HEK293 (cell line): ENCODE results near the gene TBC1D5.

ENCODE experiments used
- CTCF ChIA-PET: fragments of 350-600 bp; formaldehyde crosslinking; extraction: SDS; loops from one replicate; lab custom pipeline; 2021; ENCODE audit warnings: antibody characterized with exemption; lab: Yijun Ruan, JAX
- POLR2A ChIA-PET: fragments of 300-600 bp; formaldehyde crosslinking; extraction: SDS; loops from one replicate; lab custom pipeline; 2020; ENCODE audit warnings: antibody characterized with exemption, inconsistent platforms; lab: Yijun Ruan, JAX
- H3K27ac ChIP-seq: fragments of 200-500 bp; sonication (Bioruptor generic); 2 replicates; pipeline ENCODE4 v1.5.1; 2014; ENCODE audit warnings: low read depth, low read length, control low read depth, inconsistent platforms; ENCODE audit errors: extremely low read depth
- H3K36me3 ChIP-seq, 2 experiments: fragments of 200-500 bp in 1 of 2; sonication (Bioruptor generic) in 1 of 2; 1 replicate in 1 of 2; 2 replicates in 1 of 2; pipeline ENCODE4 v1.5.1; 2014 to 2017; ENCODE audit warnings: inconsistent platforms in 2 of 2, low read length in 2 of 2; ENCODE audit not compliant: control insufficient read depth in 2 of 2, insufficient read depth in 1 of 2
- H3K4me1 ChIP-seq: fragments of 200-500 bp; sonication (Bioruptor generic); 2 replicates; pipeline ENCODE4 v1.5.1; 2014; ENCODE audit warnings: mild to moderate bottlenecking, low read length, inconsistent platforms; ENCODE audit not compliant: control insufficient read depth, insufficient read depth
- H3K4me3 ChIP-seq: 2 replicates; pipeline ENCODE4 v1.5.1; 2011; ENCODE audit warnings: low read depth, mild to moderate bottlenecking, control low read depth, low read length, moderate library complexity
- H3K9me3 ChIP-seq: fragments of 200-500 bp; sonication (Bioruptor generic); 2 replicates; pipeline ENCODE4 v1.5.1; 2014; ENCODE audit warnings: low read depth, low read length, inconsistent platforms; ENCODE audit not compliant: control insufficient read depth, insufficient read depth
- EGR2 ChIP-seq: fragments of 450-650 bp; formaldehyde crosslinking; IDR thresholded peaks from 2 replicates; pipeline ENCODE4 v1.5.1; 2016; ENCODE audit warnings: low read depth, missing biosample characterization, missing genetic modification characterization
- HOXA7 ChIP-seq: sonication (generic); formaldehyde crosslinking; IDR thresholded peaks from 2 replicates; pipeline ENCODE4 v1.8.1; 2022; ENCODE audit warnings: missing genetic modification reagents, borderline replicate concordance
- KLF9 ChIP-seq: fragments of 450-650 bp; formaldehyde crosslinking; IDR thresholded peaks from 2 replicates; pipeline ENCODE4 v1.5.1; 2016; ENCODE audit warnings: missing biosample characterization, missing genetic modification characterization, low read depth
- ZIC2 ChIP-seq: fragments of 450-650 bp; formaldehyde crosslinking; IDR thresholded peaks from 2 replicates; pipeline ENCODE4 v1.5.1; 2016; ENCODE audit warnings: missing biosample characterization, missing genetic modification characterization
- ZNF114 ChIP-seq: fragments of 450-650 bp; formaldehyde crosslinking; IDR thresholded peaks from 2 replicates; pipeline ENCODE4 v1.5.0; 2017; ENCODE audit warnings: missing biosample characterization, missing genetic modification characterization
- ZNF138 ChIP-seq: fragments of 450-650 bp; formaldehyde crosslinking; IDR thresholded peaks from 2 replicates; pipeline ENCODE4 v1.5.1; 2016; ENCODE audit warnings: missing biosample characterization, missing genetic modification characterization, borderline replicate concordance
- ZNF211 ChIP-seq: fragments of 450-650 bp; formaldehyde crosslinking; IDR thresholded peaks from 2 replicates; pipeline ENCODE4 v1.5.1; 2016; ENCODE audit warnings: low read depth, missing biosample characterization, missing genetic modification characterization
- ZNF24 ChIP-seq: fragments of 450-650 bp; formaldehyde crosslinking; IDR thresholded peaks from 2 replicates; pipeline ENCODE4 v1.5.1; 2016; ENCODE audit warnings: missing biosample characterization, missing genetic modification characterization
- ZNF248 ChIP-seq: fragments of 450-650 bp; formaldehyde crosslinking; IDR thresholded peaks from 2 replicates; pipeline ENCODE4 v1.5.1; 2017; ENCODE audit warnings: missing biosample characterization, missing genetic modification characterization
- ZNF311 ChIP-seq: fragments of 450-650 bp; formaldehyde crosslinking; IDR thresholded peaks from 2 replicates; pipeline ENCODE4 v1.5.1; 2017; ENCODE audit warnings: missing biosample characterization, missing genetic modification characterization, borderline replicate concordance
- ZNF366 ChIP-seq: fragments of 450-650 bp; formaldehyde crosslinking; conservative IDR thresholded peaks from 2 replicates; pipeline ENCODE4 v1.5.1; 2016; ENCODE audit warnings: missing biosample characterization, missing genetic modification characterization
- ZNF37A ChIP-seq: fragments of 450-650 bp; IDR thresholded peaks from 2 replicates; pipeline ENCODE4 v1.5.1; 2018; ENCODE audit warnings: missing biosample characterization, missing genetic modification characterization
- ZNF510 ChIP-seq: fragments of 450-650 bp; formaldehyde crosslinking; IDR thresholded peaks from 2 replicates; pipeline ENCODE4 v1.5.1; 2018; ENCODE audit warnings: mild to moderate bottlenecking, missing genetic modification characterization, missing biosample characterization; ENCODE audit not compliant: insufficient replicate concordance
- ZNF521 ChIP-seq: fragments of 450-650 bp; formaldehyde crosslinking; IDR thresholded peaks from 2 replicates; pipeline ENCODE4 v1.5.1; 2017; ENCODE audit warnings: missing biosample characterization, mild to moderate bottlenecking, missing genetic modification characterization
- ZNF530 ChIP-seq: fragments of 450-650 bp; formaldehyde crosslinking; IDR thresholded peaks from 2 replicates; pipeline ENCODE4 v1.5.1; 2016; ENCODE audit warnings: low read depth, missing biosample characterization, missing genetic modification characterization
- ZNF561 ChIP-seq: fragments of 450-650 bp; IDR thresholded peaks from 2 replicates; pipeline ENCODE4 v1.5.1; 2018; ENCODE audit warnings: missing biosample characterization, missing genetic modification characterization, borderline replicate concordance
- ZNF580 ChIP-seq: fragments of 450-650 bp; formaldehyde crosslinking; IDR thresholded peaks from 2 replicates; pipeline ENCODE4 v1.5.1; 2016; ENCODE audit warnings: missing biosample characterization, missing genetic modification characterization
- ZNF623 ChIP-seq: fragments of 450-650 bp; formaldehyde crosslinking; IDR thresholded peaks from 2 replicates; pipeline ENCODE4 v1.5.1; 2016; ENCODE audit warnings: missing biosample characterization, missing genetic modification characterization
- ZNF624 ChIP-seq: fragments of 450-650 bp; formaldehyde crosslinking; IDR thresholded peaks from 2 replicates; pipeline ENCODE4 v1.5.1; 2017; ENCODE audit warnings: missing biosample characterization, missing genetic modification characterization
- ZNF707 ChIP-seq: fragments of 450-650 bp; formaldehyde crosslinking; IDR thresholded peaks from 2 replicates; pipeline ENCODE4 v1.5.1; 2016; ENCODE audit warnings: missing biosample characterization, missing genetic modification characterization
- ZNF792 ChIP-seq: fragments of 450-650 bp; formaldehyde crosslinking; IDR thresholded peaks from 2 replicates; pipeline ENCODE4 v1.5.1; 2016; ENCODE audit warnings: missing biosample characterization, missing genetic modification characterization
- ZNF843 ChIP-seq: fragments of 450-650 bp; formaldehyde crosslinking; IDR thresholded peaks from 2 replicates; pipeline ENCODE4 v1.5.1; 2016; ENCODE audit warnings: missing biosample characterization, missing genetic modification characterization
- ZSCAN23 ChIP-seq: fragments of 450-650 bp; formaldehyde crosslinking; IDR thresholded peaks from 2 replicates; pipeline ENCODE4 v1.5.1; 2016; ENCODE audit warnings: missing biosample characterization, missing genetic modification characterization

The TBC1D5 gene

GRCh38 chr3:17136136-17136721 lies 606.2 kb downstream of the TBC1D5 start:
- ChIA-PET POLR2A (no interaction called here), CTCF (interaction anchor here (0.7 kb wide), 1 partner anchor 32 kb away, joined by 3 read pairs; no protein-coding TSS in a partner anchor)

GRCh38 chr3:17135696-17136095 lies 606.7 kb downstream of the TBC1D5 start:
- no peaks in the 10 kb centered on the region for H3K9me3 ChIP-seq
- ChIA-PET CTCF (no interaction called here), POLR2A (no interaction called here)
- no peaks in the 10 kb centered on the region for H3K4me1 ChIP-seq
- no peak for TF ChIP-seq ZNF114 (tag by site-specific recombination)
- TF ChIP-seq ZIC2 (tag by site-specific recombination) = peak; percentile 77
- H3K4me3 ChIP-seq = no peak overlapping the region
- H3K27ac ChIP-seq = no peak overlapping the region
- no peaks in the 10 kb centered on the region for H3K36me3 ChIP-seq

More at GRCh38 chr3:17136136-17136721, 606.2 kb downstream of the TBC1D5 start:
- no peaks in the 10 kb centered on the region for H3K9me3 ChIP-seq
- H3K4me3 ChIP-seq = no peak overlapping the region
- no peaks in the 10 kb centered on the region for H3K36me3 ChIP-seq
- no peaks in the 10 kb centered on the region for H3K4me1 ChIP-seq
- TF ChIP-seq ZIC2 (tag by site-specific recombination) (peak; percentile 64), EGR2 (no peak), ZNF521 (no peak)
- TF ChIP-seq, all 188 proteins: peak for 1
- H3K27ac ChIP-seq = no peak overlapping the region

- Histone ChIP-seq H3K9me3 (no peaks in the 10 kb centered on the region), H3K36me3 (no peaks in the 10 kb centered on the region), H3K4me1 (no peaks in the 10 kb centered on the region), H3K27ac (no peak overlapping the region), H3K4me3 (no peak overlapping the region)
- ChIA-PET CTCF (no interaction called here), POLR2A (no interaction called here)
- TF ChIP-seq ZNF510 (tag by site-specific recombination) (no peak), KLF9 (no peak), ZNF707 (no peak), ZNF530 (tag by site-specific recombination) (no peak), ZSCAN23 (tag by site-specific recombination) (no peak), ZNF623 (no peak), ZNF792 (tag by site-specific recombination) (no peak), ZNF37A (tag by site-specific recombination) (0 out of 2 replicates have a peak, but pooled peaks have one; percentile 23)
Measured at GRCh38 chr3:17133632-17134545, 608.5 kb downstream of the TBC1D5 start.

- Histone ChIP-seq H3K4me3 (no peak overlapping the region), H3K27ac (no peak overlapping the region), H3K4me1 (no peaks in the 10 kb centered on the region), H3K9me3 (no peaks in the 10 kb centered on the region), H3K36me3 (no peaks in the 10 kb centered on the region)
- ChIA-PET CTCF (no interaction called here), POLR2A (no interaction called here)
- TF ChIP-seq ZNF624 (tag by site-specific recombination) (no peak), ZNF138 (tag by site-specific recombination) (no peak), ZNF311 (no peak), ZNF561 (no peak), ZNF366 (tag by site-specific recombination) (no peak), ZNF24 (tag by site-specific recombination) (no peak), ZNF580 (tag by site-specific recombination) (no peak), ZNF843 (tag by site-specific recombination) (no peak), ZNF248 (no peak), ZNF211 (tag by site-specific recombination) (no peak), HOXA7 (CRISPR knock-in tag) (no peak)
Measured at GRCh38 chr3:17132286-17133115, 609.9 kb downstream of the TBC1D5 start.
